GM12878 (cell line): ENCODE measurements around the gene ALS2. TPM values are rescaled to one million over a fixed set of nuclear protein-coding genes. Genes with fewer than 3 reads are reported as not detected.

Experiments
- ATAC-seq: fragments of 200-7000 bp; cut with Tn5 transposase; 3 replicates; pipeline ENCODE4 v1.9.1; 2020; ENCODE audit warnings: mild to moderate bottlenecking, moderate library complexity
- BruUV-seq: library from RNA; stranded (reverse); fragments of 400-500 nt; replicated peaks from 2 replicates; lab custom pipeline; 2021; lab: Mats Ljungman, UMichigan
- CTCF ChIA-PET: fragments of 300-600 bp; sonication (Branson Sonifier 250); formaldehyde crosslinking; extraction: SDS; loops from one replicate; lab custom pipeline; 2021; ENCODE audit warnings: inconsistent platforms; lab: Yijun Ruan, JAX
- POLR2A ChIA-PET: fragments of 350-600 bp; formaldehyde crosslinking; extraction: SDS; loops from one replicate; lab custom pipeline; 2021; ENCODE audit warnings: inconsistent platforms; lab: Charles Lee
- RAD21 ChIA-PET: fragments of 300-600 bp; sonication (Branson Sonifier 250); formaldehyde crosslinking; loops from one replicate; lab custom pipeline; 2023; ENCODE audit warnings: antibody characterized with exemption; ENCODE audit not compliant: unreplicated experiment; lab: Charles Lee
- SMC1A ChIA-PET: fragments of 300-600 bp; sonication (Branson Sonifier 250); formaldehyde crosslinking; loops from one replicate; lab custom pipeline; 2023; ENCODE audit not compliant: unreplicated experiment, uncharacterized antibody; lab: Charles Lee
- DNase-seq: peaks from one replicate; pipeline ENCODE4 v3.0.0-alpha.2; 2011; ENCODE audit warnings: low read depth, low spot score
- FAIRE-seq: peaks from 3 replicates; lab custom pipeline; 2011; peaks lifted over from hg19 to GRCh38; lab: Jason Lieb, UNC
- H2AFZ ChIP-seq: 2 replicates; pipeline ENCODE4 v1.6.0; 2011; ENCODE audit warnings: low read depth, low read length, control low read depth; ENCODE audit not compliant: control insufficient read depth
- H3K27ac ChIP-seq: 2 replicates; pipeline ENCODE4 v1.5.1; 2011; ENCODE audit warnings: control low read depth; ENCODE audit not compliant: control insufficient read depth, insufficient read depth
- H3K27me3 ChIP-seq, 2 experiments: replicated peaks in 1 of 2; 2 replicates each; pipeline versions ENCODE4 v1.6.0 to v1.6.1; 2011; ENCODE audit warnings: low read length in 1 of 2; ENCODE audit not compliant: control insufficient read depth in 2 of 2, insufficient read depth in 2 of 2
- H3K36me3 ChIP-seq, 2 experiments: 2 replicates each; pipeline ENCODE4 v1.5.1; 2011; ENCODE audit warnings: low read length in 1 of 2; ENCODE audit not compliant: control insufficient read depth in 2 of 2, insufficient read depth in 2 of 2
- H3K4me1 ChIP-seq: 2 replicates; pipeline ENCODE4 v1.6.1; 2011; ENCODE audit warnings: mild to moderate bottlenecking, low read length, moderate library complexity, mixed read lengths; ENCODE audit not compliant: control insufficient read depth, insufficient read depth
- H3K4me2 ChIP-seq: 2 replicates; pipeline ENCODE4 v1.6.0; 2011; ENCODE audit warnings: control low read depth; ENCODE audit not compliant: control insufficient read depth, insufficient read depth
- H3K4me3 ChIP-seq: fragments of 200-600 bp; sonication (generic); 2 replicates; pipeline ENCODE4 v1.5.1; 2016
- H3K79me2 ChIP-seq: 2 replicates; pipeline ENCODE4 v1.6.0; 2011; ENCODE audit warnings: low read length; ENCODE audit not compliant: control insufficient read depth, insufficient read depth
- H3K9ac ChIP-seq: 2 replicates; pipeline ENCODE4 v1.8.0; 2011; ENCODE audit warnings: low read length, control low read depth, mixed read lengths; ENCODE audit not compliant: control insufficient read depth, insufficient read depth
- H3K9me3 ChIP-seq: replicated peaks from 3 replicates; pipeline ENCODE4 v1.5.1; 2011; ENCODE audit warnings: mild to moderate bottlenecking, low read length; ENCODE audit not compliant: control insufficient read depth, insufficient read depth
- H4K20me1 ChIP-seq: 2 replicates; pipeline ENCODE4 v1.6.0; 2011; ENCODE audit not compliant: control insufficient read depth, insufficient read depth
- BRCA1 ChIP-seq: IDR thresholded peaks from 2 replicates; pipeline ENCODE4 v1.6.1; 2011; ENCODE audit warnings: low read depth, low read length, improper control_type of control experiment
- CEBPB ChIP-seq, 2 experiments: fragments of 150-350 bp in 1 of 2; IDR thresholded peaks; 2 replicates each; pipeline ENCODE4 v1.6.1; 2012 to 2014; ENCODE audit warnings: low read depth in 2 of 2, low read length in 2 of 2, borderline replicate concordance in 1 of 2, inconsistent platforms in 1 of 2
- HDAC6 ChIP-seq: fragments of 200-600 bp; sonication (generic); IDR thresholded peaks from one replicate; pipeline ENCODE4 v1.8.0; 2017; ENCODE audit warnings: antibody characterized with exemption; ENCODE audit not compliant: unreplicated experiment
- IKZF2 ChIP-seq, 2 experiments: fragments of 450-650 bp; IDR thresholded peaks; 2 replicates each; pipeline ENCODE4 v1.6.1; 2017; ENCODE audit warnings: mild to moderate bottlenecking in 2 of 2, moderate library complexity in 2 of 2
- KAT2A ChIP-seq: conservative IDR thresholded peaks from 2 replicates; pipeline ENCODE4 v1.6.1; 2011; ENCODE audit warnings: low read depth, low read length; ENCODE audit not compliant: control insufficient read depth
- KDM1A ChIP-seq: fragments of 200-600 bp; sonication (generic); IDR thresholded peaks from 2 replicates; pipeline ENCODE4 v1.6.1; 2016; ENCODE audit warnings: borderline replicate concordance
- PAX8 ChIP-seq: fragments of 450-650 bp; IDR thresholded peaks from 2 replicates; pipeline ENCODE4 v1.6.1; 2017; ENCODE audit warnings: mild to moderate bottlenecking, moderate library complexity
- PML ChIP-seq: IDR thresholded peaks from 2 replicates; pipeline ENCODE4 v1.6.1; 2012; ENCODE audit warnings: low read length, inconsistent platforms
- POLR2AphosphoS2 ChIP-seq: IDR thresholded peaks from 2 replicates; pipeline ENCODE4 v1.6.1; 2011; ENCODE audit warnings: low read depth, mild to moderate bottlenecking, low read length, improper control_type of control experiment, moderate library complexity
- RBBP5 ChIP-seq: fragments of 200-600 bp; sonication (generic); conservative IDR thresholded peaks from 2 replicates; pipeline ENCODE4 v1.6.1; 2016
- SUPT20H ChIP-seq: IDR thresholded peaks from 2 replicates; pipeline ENCODE4 v1.6.1; 2011; ENCODE audit warnings: low read depth, mild to moderate bottlenecking, low read length, moderate library complexity, borderline replicate concordance; ENCODE audit not compliant: control insufficient read depth
- WRNIP1 ChIP-seq: IDR thresholded peaks from 2 replicates; pipeline ENCODE4 v1.6.1; 2011; ENCODE audit warnings: low read depth, low read length, improper control_type of control experiment, borderline replicate concordance
- WGBS: methylation state at CpG from one replicate; pipeline ENCODE4 v1.1.6; 2016; ENCODE audit warnings: low lambda C conversion rate; ENCODE audit not compliant: insufficient replicate concordance, insufficient coverage; ENCODE audit errors: missing lambda C conversion rate; 5-methylcytosine and 5-hydroxymethylcytosine counted together
- in situ Hi-C: fragments of 300-500 bp; cut with MboI; formaldehyde crosslinking; loops from 9 replicates; pipeline ENCODE4 v1.14.3; 2018; ENCODE audit warnings: mixed read lengths
- intact Hi-C: fragments of 100-400 bp; cut with micrococcal nuclease; formaldehyde crosslinking; loops from one replicate; pipeline ENCODE4 v1.14.2; 2022; ENCODE audit not compliant: unreplicated experiment
- polyA plus RNA-seq, 11 experiments: library from polyadenylated mRNA; depleted of rRNA in 4 of 11; unstranded in 6 of 11; stranded (reverse) in 5 of 11; fragments of >200 nt; fragmentation: Nextera tagmentation in 4 of 11; fragmentation: Illumina TruSeq in 1 of 11; extraction: Ambion mirVana in 4 of 11; extraction: Trizol in 1 of 11; gene quantifications; 1 replicate in 1 of 11; 2 replicates in 10 of 11; pipeline versions ENCODE4 v1.2.1 to v1.2.3, GENCODE V29; 2011 to 2016; ENCODE audit warnings: inconsistent platforms in 2 of 11, missing spikeins in 2 of 11, low read depth in 1 of 11
- total RNA-seq, 4 experiments: library from RNA; depleted of rRNA in 3 of 4; stranded (reverse); fragments of >200 nt in 3 of 4; fragmentation: Illumina TruSeq in 1 of 4; extraction: Trizol in 1 of 4; gene quantifications; 2 replicates each; pipeline versions ENCODE4 v1.2.1 to v1.2.3, GENCODE V29; 2013 to 2021
- TF ChIP-seq, protein P1 (sequence below), 3 experiments: IDR thresholded peaks in 2 of 3; conservative IDR thresholded peaks in 1 of 3; 2 replicates each; pipeline ENCODE4 v1.5.1; 2011; ENCODE audit warnings: low read depth in 3 of 3, low read length in 3 of 3, mild to moderate bottlenecking in 3 of 3, control low read depth in 2 of 3, moderate library complexity in 2 of 3, inconsistent platforms in 1 of 3, mixed read lengths in 1 of 3; ENCODE audit not compliant: control insufficient read depth in 2 of 3, insufficient read depth in 1 of 3; ENCODE audit errors: extremely low read depth in 1 of 3

The ALS2 gene
- total and polyA plus RNA-seq, 10 of the 15 experiments (the other 5 are each of a cell fraction or from before 2014, with no cell fraction given), result 2.4 to 10.4 (median 7.7) TPM

DNA sequence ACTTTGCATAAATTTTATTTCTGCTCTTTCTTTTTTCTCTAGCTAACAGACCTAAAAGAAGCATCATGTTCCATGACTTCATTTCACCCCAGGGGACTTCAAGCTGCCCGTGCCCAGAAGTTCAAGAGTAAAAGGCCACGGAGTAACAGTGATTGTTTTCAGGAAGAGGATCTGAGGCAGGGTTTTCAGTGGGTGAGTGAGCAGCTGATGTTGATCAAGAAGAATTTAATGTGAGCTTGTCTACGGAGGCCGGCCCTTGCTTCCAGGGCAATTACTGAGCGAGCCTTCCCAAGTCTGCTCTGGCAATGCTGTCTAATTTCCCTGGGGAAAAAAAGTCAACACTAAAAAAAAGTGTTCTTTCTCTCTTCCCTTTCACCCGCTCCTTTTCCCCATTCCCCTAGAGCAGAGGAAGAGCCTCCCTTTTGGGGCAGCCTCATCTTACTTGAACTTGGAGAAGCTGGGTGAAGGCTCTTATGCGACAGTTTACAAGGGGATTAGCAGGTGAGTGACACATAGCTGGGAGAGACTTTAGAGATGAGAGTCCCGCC, 26.8 kb upstream of the ALS2 start:
- intact Hi-C loops, result no loop called here
- WGBS, result 45% methylated on average over 8 of the region's 8 CpGs
- Histone ChIP-seq H3K4me2 (no peak overlapping the region), H2AFZ (no peak overlapping the region), H3K4me3 (no peak overlapping the region), H4K20me1 (no peaks in the 10 kb centered on the region), H3K27me3 (0 out of 4 replicates have a peak, but pooled peaks cover 0 to 2% of the 10 kb centered on the region in 2 experiments), H3K9me3 (no peaks in the 10 kb centered on the region), H3K4me1 (no peaks in the 10 kb centered on the region), H3K79me2 (no peaks in the 10 kb centered on the region), H3K36me3 (no peaks in the 10 kb centered on the region), H3K27ac (no peak overlapping the region), H3K9ac (no peak overlapping the region)
- SMC1A ChIA-PET, result interaction anchor here (0.5 kb wide), 1 partner anchor 997 kb away, joined by 3 read pairs; no protein-coding TSS in a partner anchor
- POLR2A ChIA-PET, result no interaction called here
- CTCF ChIA-PET, result no interaction called here
- DNase-seq, result no peak
- no peak for FAIRE-seq
- RAD21 ChIA-PET, result no interaction called here
- no peak for TF ChIP-seq CEBPB (IDR thresholded peaks at IDR 0.05; ENCODE audit: borderline replicate concordance in 1 of 2, low read depth in 2 of 2, low read length in 2 of 2)
- no peak for ATAC-seq
- in situ Hi-C loops, result no loop called here
- BruUV-seq, result no TSS peak

DNA sequence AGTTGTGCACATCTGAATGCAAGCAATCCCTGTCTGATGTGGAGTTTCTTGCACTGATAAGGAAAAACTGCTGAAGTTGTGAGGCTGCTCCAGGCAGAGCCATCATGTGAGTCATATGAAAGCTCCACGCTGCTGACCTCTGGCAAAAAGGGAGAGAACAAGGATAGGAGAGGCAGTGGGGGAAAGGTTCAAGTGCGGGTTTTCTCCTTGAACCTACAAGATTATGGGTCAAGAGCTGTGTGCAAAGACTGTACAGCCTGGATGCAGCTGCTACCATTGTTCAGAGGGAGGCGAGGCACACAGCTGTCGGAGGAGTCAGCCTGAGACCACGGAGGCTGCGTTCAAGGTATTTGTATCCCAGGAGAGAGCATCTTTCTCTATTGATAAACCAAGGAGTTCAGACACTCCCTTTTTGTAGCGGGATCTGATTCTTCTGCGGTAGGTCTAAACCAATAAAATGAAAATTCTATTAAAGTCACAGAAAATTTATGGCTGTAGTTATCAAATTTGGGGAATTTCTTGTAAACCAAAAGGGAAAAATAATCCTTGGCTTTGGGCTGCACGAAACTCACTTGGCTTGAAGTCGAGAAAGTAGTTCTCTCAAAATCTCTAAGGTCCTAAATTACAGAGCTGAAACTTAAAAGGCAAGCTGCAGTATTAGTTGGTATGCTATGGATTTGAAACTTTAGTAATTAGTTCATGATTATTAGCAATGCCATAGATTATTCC, 25.9 kb upstream of the ALS2 start, which contains the start of gene CDK15:
TSS of gene CDK15 (plus strand) at position 96 of the 729 bp plus-strand sequence. CDS start at position 224, 128 bp downstream.
- intact Hi-C loops (no loop called here), in situ Hi-C loops (no loop called here)
- H3K4me1 ChIP-seq, result no peaks in the 10 kb centered on the region
- FAIRE-seq (no peak), DNase-seq (no peak), ATAC-seq (no peak)
- H3K36me3 ChIP-seq, result no peaks in the 10 kb centered on the region
- no peaks in the 10 kb centered on the region for H3K9me3 ChIP-seq
- H3K79me2 ChIP-seq, result no peaks in the 10 kb centered on the region
- H3K4me2 ChIP-seq, result no peak within 1 kb of the TSS
- 40% methylated on average over 10 of the region's 10 CpGs for WGBS
- 0 out of 4 replicates have a peak, but pooled peaks cover 0 to 2% of the 10 kb centered on the region in 2 experiments for H3K27me3 ChIP-seq
- no peak within 1 kb of the TSS for H3K9ac ChIP-seq
- H3K4me3 ChIP-seq, result no peak within 1 kb of the TSS
- H2AFZ ChIP-seq, result no peak within 1 kb of the TSS
- ChIA-PET POLR2A (interaction anchor here (0.5 kb wide), 1 partner anchor 214 kb away, joined by 3 read pairs; no protein-coding TSS in a partner anchor), RAD21 (no interaction called here), CTCF (no interaction called here), SMC1A (no interaction called here)
- no peak within 1 kb of the TSS for H3K27ac ChIP-seq
- BruUV-seq, result no TSS peak
- H4K20me1 ChIP-seq, result no peaks in the 10 kb centered on the region
- no peak for TF ChIP-seq RBBP5
- no peak for TF ChIP-seq KAT2A
- no peak for TF ChIP-seq HDAC6
- TF ChIP-seq POLR2AphosphoS2, result no peak
- no peak for TF ChIP-seq IKZF2 (IDR thresholded peaks at IDR 0.05)
- TF ChIP-seq BRCA1, result no peak
- TF ChIP-seq KDM1A, result no peak
- TF ChIP-seq PML, result no peak
- TF ChIP-seq, protein P1, sequence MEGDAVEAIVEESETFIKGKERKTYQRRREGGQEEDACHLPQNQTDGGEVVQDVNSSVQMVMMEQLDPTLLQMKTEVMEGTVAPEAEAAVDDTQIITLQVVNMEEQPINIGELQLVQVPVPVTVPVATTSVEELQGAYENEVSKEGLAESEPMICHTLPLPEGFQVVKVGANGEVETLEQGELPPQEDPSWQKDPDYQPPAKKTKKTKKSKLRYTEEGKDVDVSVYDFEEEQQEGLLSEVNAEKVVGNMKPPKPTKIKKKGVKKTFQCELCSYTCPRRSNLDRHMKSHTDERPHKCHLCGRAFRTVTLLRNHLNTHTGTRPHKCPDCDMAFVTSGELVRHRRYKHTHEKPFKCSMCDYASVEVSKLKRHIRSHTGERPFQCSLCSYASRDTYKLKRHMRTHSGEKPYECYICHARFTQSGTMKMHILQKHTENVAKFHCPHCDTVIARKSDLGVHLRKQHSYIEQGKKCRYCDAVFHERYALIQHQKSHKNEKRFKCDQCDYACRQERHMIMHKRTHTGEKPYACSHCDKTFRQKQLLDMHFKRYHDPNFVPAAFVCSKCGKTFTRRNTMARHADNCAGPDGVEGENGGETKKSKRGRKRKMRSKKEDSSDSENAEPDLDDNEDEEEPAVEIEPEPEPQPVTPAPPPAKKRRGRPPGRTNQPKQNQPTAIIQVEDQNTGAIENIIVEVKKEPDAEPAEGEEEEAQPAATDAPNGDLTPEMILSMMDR (IDR thresholded peaks at IDR 0.05 in 2 of 3, conservative IDR thresholded peaks at IDR 0.05 in 1 of 3; ENCODE audit: control insufficient read depth in 2 of 3, extremely low read depth in 1 of 3, insufficient read depth in 1 of 3, low read depth in 3 of 3, low read length in 3 of 3), result no peak
- no peak for TF ChIP-seq WRNIP1
- TF ChIP-seq SUPT20H, result no peak
- no peak for TF ChIP-seq PAX8
